HTR-8/SVneo (cell line): ENCODE measurements around the gene SLC6A20.

ENCODE experiments used
- DNase-seq: peaks from one replicate; pipeline ENCODE4 v3.0.0; 2011; ENCODE audit warnings: low spot score, mixed read lengths; ENCODE audit not compliant: insufficient read length
- FAIRE-seq: peaks from 2 replicates; lab custom pipeline; 2011; peaks lifted over from hg19 to GRCh38; lab: Jason Lieb, UNC

SLC6A20 gene, protein sequence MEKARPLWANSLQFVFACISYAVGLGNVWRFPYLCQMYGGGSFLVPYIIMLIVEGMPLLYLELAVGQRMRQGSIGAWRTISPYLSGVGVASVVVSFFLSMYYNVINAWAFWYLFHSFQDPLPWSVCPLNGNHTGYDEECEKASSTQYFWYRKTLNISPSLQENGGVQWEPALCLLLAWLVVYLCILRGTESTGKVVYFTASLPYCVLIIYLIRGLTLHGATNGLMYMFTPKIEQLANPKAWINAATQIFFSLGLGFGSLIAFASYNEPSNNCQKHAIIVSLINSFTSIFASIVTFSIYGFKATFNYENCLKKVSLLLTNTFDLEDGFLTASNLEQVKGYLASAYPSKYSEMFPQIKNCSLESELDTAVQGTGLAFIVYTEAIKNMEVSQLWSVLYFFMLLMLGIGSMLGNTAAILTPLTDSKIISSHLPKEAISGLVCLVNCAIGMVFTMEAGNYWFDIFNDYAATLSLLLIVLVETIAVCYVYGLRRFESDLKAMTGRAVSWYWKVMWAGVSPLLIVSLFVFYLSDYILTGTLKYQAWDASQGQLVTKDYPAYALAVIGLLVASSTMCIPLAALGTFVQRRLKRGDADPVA

DNA sequence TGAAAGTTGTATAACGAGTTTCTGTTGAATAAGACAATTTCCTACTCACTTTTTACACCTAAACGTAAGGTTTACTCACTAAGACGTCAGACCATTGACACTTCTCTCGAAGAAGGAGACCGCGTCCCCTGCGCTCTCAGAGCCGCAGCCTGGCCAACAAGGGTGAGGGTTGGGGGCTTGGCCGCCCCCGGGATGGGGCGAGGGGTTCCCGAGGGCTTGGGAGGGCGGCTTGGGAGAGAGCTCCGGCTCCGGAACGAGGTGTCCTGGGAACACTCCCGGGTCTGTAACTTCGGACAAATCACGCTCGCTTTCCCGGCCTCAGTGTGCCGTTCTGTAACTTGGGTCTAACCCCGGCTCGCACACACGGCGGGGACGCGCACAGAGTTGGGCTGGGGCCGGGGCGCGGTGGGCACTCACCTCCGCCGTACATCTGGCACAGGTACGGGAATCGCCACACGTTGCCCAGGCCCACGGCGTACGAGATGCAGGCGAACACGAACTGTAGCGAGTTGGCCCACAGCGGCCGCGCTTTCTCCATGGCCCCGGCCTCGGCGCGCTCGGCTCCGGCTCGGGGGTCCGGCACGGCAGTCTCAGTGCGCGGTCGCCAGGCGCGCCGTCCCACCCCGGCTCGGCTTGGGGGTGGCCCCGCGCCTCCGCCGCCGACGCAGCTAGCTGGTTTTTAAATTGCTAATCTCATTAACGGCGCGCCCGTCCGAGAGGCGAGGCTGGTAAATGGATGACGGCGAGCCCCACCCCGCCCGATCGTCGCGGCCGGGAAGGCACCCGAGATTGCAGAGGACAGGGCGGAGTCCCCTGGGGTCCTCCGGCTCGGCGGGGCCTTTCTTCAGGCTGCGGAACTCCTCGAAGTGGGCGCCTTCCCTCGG lies at the start of gene SLC6A20:
TSS of gene SLC6A20 (minus strand) at position 655 of the 884 bp plus-strand sequence. CDS start at position 538, 117 bp downstream.
- DNase-seq (no peak), FAIRE-seq (no peak)

DNA sequence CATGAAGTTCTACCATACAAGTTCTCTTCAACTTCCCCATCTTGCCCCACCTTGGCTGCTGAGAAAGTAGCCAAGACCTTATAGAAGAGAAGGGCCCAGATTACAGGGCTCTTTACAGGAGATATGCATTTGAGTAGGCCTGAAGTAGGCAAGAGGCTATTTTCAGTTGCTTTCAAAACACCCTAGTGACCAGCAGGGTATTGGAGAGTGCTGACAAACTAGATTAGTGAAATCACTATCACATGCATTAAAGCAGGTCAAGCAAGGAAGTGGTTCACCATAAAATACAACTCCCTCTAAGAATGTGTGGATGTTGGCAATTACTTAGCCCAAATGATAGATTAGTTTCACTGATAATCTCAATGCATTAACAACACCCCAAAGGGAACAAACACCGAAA lies 48.3 kb upstream of the SLC6A20 start:
- DNase-seq: no peak
- FAIRE-seq: no peak

DNA sequence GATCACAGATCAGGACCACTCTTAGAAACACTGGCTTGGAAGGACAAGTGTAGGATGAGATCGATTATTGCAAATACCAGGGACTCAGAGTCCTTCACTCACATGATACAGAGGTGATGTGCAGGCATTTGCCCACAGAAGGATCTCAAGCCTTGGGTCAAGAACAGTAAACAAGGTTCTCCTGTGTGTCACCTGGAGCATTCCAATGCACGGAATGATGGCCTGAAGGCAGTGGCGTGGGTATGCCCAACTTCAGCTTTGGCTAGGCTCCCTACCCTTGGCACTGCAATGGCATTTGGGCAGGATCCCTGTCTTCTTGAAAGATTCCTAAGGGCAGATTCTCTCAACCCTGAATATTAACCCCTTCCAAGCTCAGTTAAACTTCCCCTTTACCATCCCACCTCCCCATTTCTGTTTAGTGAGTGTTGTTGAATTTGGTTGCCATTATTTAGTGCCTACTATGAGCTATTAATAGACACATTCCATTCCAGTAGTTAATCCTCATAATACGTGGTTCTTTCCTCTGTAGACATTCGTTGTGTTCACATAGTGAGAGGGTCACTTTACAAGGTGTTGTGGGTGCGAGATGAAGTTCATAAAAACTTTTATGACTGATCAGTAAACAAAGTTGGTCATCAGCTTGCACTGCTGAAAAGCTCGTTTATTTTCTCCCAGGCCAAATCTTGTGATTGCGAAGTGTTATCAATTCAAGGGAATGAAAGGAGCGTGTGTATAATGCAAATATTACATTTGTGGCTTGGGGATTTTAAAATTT lies 46.7 kb upstream of the SLC6A20 start:
- FAIRE-seq (no peak), DNase-seq (no peak)

DNA sequence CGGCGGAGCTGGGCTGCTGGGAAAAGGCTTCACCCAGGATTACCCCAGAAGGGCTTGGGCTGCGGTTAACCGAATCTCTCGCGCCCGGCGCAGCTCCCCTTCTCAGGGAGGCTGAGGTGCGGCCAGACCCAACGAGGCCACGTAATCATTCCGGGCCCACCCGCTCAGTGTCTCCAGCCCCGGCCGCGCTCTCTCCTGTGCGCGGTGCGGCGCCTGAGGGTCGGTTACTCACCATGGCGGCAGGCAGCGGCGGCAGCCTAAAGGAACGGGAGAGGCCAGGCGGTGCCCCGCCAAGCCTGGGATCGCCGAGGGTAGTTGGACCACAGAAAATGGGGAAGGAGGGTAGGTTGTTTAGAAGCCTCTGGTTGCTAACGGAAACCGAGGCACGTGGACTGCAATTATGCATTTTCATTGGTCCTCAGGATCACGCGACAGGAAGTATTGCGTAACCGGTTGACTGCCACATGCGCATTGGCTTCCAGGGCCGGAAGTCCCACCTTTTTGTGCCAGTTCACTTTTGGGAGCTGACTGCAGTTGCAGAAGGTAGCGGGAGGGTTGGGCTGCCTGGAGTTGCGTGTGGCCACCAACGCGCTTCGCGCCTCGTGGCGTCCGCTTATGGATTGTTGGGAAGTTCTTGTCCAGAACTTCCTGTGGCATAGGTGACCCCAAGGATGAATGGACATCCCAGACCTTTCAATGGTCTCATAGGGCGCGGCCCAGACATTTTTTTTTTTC lies 45.6 kb upstream of the SLC6A20 start, which contains the start of gene LZTFL1:
TSS of gene LZTFL1 (minus strand) at position 363 of the 735 bp plus-strand sequence. CDS start at position 235, 128 bp downstream.
- FAIRE-seq (peak; percentile 87), DNase-seq (peak; percentile 89)

DNA sequence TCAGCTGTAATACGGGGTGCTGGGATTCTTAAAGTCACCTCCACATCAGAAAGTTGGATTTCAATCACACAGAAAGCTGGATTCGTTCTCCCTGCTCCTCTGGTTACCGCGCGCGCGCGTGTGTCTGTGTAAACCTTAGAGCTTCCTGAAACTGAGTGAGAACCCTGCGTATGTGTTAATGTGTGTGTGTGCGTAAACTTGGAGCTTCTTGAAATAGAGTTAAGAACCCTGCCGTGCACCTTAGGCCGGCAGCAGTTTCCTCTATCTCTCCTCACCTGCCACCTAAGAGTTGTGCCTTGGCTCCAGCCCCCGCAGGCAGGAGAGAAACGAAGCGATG lies 45.1 kb upstream of the SLC6A20 start:
- FAIRE-seq (no peak), DNase-seq (no peak)

DNA sequence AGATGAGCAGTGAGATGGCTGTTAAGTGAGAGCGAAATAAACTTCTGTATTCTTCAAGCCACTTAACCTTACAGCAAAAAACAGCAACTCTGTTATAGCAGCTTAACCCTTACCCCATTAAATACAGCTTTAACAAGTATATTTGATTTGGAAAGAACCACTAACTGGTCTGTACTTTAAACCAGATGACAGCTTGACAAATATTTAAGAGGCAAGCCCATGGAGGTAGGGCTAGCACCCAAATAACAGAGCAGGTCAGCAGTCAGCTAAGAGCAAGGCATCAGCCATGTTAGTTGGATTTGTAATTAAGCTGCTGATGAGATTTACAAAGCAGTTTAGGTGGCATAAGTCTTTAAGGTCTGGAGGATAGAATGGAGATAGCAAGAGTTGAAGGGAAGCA lies 42.1 kb upstream of the SLC6A20 start:
- DNase-seq: no peak
- FAIRE-seq: no peak

DNA sequence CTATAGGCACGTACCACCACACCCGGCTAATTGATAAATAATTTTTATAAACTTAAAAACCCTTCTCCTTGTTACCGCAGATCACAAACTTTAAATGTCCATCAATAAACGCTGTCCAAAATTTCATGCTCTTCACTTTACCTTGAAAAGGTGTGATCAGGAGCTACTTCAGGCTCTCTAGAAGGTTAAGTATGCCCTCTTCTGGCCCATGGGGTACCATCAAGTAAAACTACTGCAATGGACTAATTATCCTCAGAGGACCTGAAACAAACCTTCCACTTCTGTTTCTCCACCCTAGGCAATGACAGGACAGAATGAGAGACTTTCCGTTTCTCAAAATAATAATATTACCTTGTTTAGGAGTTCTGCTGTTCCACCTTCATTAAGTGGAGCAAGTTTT lies 36.4 kb upstream of the SLC6A20 start:
- peak; percentile 3 for DNase-seq
- FAIRE-seq: no peak

DNA sequence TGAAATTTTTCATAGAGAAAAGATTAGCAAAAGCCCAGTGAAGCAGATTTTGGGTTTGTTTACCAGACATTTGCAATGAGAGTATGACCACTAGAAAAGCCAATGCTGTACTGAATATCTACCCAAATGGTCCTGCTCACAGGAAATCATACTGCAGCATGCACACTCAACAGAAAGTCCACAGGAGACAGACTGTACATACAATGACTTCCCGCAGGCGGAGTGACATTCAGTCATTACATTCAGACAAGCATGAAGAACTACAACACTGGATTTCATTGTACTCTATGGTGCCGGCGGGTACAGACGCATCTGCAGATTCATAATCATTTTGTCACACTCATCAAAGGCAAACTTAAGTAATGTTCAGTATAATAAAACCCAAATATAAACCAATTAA lies 33.8 kb upstream of the SLC6A20 start:
- no peak for DNase-seq
- no peak for FAIRE-seq

DNA sequence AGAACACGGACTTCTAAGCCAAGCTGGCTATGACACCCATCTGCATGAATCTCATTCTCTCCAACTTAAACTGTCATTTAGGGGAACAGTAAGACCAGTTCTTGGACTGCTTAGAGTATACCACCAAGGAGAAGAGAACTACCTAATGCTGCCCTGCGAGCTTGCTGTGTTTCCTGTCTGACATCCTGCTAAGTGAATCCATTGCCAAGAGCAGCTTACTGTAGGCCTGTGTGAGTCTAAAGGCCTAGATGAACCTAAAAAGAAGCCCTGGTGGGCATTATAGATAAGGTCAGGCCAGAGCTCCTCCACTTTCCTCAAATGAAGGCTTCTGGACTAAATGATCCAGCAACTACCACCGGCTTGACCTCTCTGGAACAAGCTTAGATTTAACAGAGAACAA lies 30.6 kb upstream of the SLC6A20 start:
- DNase-seq: no peak
- FAIRE-seq: no peak

DNA sequence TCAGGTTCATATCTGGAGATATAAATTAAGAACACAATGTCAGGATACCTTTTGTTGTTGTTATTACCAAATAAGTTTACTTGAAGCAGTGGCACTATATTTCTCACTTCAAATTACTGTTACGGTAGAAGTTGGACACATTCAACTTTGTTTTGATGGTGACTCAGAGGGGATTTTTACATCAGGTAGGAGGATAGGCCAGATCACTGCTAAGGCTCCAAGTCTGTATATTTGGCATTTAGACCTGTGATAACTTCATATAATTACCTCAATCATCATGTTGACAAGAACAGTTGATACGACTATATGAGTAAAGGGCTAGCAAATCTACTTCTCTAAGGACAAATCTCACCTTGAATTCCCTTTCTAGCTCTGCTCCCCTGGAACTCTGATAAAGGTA lies 30.0 kb upstream of the SLC6A20 start:
- DNase-seq: no peak
- no peak for FAIRE-seq

DNA sequence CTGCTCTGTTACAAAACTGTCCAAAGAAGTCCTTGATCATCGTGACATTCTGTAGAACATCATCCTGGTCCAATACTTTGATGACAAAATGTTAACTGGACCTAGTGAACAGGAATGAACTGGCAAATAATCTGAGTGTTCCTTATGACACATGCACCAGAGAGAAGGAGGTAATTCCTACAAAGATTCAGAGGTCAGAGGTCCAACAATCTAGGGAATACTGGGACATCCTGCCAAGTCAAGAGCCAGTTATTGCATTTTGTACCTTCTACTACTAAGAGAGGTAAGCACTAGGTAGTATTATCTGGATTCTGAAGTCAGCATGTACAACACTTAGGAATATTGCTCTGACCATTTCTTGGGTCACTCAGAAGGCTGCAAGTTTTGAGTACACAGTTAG lies 24.8 kb upstream of the SLC6A20 start:
- no peak for DNase-seq
- no peak for FAIRE-seq

DNA sequence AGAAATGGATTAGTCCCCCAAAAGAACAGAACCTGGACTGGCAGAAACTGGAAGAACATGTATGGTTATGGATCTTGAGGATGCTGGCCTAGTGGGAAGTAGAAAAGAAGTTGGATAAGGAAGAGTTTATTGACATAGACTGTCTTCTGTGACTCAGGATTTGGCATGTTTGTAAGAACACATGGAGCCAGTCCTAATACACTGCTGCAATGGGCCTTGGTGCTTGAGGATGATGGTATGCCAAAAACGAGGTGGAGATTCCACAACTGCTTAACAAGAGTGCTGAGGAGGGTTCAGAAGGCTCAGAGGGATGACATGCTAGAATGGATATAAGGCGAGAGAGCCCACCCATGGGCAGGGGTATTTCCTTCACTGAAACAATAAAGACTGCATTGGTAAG lies 23.2 kb upstream of the SLC6A20 start:
- DNase-seq: no peak
- FAIRE-seq: no peak

DNA sequence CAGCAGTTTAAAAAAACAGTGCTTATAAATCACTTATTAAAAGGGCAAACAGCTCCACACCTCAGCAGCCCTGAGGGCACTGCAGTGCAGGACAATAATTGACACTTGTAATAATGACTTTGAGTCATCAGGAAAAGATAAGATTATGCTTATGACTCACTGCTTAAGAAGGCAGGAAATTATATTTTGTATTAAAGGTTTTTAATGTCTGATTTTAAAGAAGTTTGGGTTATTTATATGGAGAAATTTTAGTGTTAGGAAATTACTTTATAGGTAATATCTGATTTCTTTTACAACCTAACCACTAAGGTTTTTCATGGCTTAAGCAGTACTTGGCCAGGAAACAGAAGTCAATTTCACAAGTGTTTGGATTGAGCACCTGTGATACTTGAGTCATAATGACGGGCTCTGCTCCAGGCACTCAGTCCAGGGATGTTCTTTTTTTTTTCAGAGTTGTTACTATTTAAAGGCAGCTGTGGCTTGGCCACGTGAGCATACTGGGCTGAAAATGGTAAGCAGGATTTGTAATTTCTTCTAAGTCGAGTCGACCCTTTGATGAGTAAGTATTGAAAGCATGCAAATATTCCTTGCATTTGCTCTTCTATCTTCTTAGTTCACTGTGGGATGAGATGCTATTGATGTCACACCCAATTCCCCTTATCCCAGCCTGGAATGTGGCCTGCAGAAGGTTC lies 21.6 kb upstream of the SLC6A20 start:
- no peak for FAIRE-seq
- peak; percentile 67 for DNase-seq

DNA sequence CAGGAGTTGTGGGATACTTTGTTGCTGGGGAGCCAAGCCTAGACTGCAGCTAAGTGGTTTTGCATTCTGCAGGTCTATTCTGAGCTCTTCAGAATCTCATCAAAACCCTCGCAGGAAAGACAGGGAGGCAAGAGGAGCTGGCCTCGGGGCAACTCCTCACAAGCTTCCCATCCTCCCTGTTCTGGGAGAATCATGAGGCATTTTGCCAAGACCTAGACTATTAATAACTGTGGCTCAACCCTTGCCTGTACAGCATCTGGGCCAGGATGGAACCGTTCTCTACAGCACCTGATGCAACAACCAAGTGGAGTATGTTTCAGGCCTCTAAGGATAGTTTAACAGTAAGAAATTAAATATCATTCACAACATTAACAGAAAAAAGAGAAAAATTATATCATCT lies 20.2 kb upstream of the SLC6A20 start:
- FAIRE-seq: no peak
- no peak for DNase-seq

DNA sequence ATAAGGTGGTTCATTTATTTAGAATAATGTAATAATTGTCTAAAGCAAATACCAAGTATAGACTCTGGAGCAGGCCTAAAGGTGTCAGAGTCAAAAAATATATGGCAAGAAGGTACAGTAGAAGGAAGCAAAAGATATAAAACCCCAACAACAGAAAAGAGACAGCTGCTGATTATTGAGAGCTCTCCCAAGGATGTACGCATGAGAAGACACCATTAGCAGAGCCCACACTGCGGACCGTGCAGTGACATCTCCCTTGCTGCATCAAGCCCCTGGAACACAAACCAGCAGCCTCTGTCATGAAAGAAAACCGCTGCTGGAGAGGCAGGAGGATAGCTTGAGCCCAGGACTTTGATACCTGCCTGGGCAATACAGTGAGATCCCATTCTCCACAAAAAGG lies 18.0 kb upstream of the SLC6A20 start:
- FAIRE-seq: no peak
- DNase-seq: no peak

DNA sequence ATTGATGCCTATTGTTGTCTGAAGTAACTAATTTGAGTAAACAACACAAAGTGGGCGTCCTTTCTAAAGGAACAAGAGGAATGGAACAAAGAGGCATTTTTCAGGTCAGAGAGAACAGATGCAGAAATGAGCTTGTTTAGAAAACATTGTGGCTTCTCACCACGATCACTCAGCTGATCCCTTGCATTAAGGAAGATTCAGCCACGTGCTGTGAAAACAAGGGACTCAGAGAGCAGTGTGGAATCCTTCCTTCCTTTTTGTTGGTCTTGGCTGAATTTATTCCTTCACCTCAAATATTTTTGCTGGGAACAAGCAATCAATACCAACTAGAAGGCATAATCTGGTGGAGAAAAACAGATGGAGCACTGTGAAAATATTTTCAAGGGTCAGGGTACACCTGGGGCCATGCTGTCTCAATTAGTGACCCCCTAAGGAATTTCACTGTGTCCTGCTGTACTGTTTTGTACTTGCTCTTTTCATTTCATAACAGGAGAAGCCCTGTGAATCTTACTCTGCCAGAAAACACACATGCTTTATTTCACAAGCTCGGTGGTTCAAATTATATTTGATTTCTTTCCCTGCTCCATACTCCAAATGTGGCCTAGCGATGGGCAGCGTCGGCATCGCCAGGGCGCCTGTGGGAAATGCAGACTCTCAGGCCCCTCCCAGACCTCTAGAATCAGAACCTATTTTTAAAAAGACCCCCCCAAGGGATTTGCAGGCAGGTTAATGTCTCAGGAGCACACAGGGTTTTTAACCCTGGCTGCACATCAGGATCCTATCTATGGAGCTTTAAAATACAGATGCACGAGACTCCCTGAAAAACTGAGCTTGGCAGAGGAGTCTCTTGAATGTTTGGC lies 11.6 kb upstream of the SLC6A20 start:
- DNase-seq (no peak), FAIRE-seq (no peak)

DNA sequence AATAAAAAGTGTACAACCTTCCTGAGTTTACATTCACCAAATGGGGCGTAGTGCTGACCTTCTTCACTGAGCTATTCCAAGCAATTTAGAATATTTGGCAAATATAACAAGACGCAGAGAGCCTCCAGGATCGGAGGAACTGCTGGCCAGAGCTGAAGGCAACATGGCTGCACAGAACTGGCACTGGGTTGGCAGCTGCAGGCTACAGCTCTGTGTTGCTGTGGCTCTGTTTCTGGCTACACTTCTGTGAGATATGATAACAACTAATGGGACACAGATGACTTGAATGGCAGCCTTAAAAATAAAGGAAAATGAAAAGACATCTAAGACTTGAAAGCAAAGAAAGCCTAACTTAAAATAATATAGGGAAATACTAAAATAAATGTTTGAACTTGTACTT lies 10.8 kb upstream of the SLC6A20 start:
- FAIRE-seq (no peak), DNase-seq (no peak)

DNA sequence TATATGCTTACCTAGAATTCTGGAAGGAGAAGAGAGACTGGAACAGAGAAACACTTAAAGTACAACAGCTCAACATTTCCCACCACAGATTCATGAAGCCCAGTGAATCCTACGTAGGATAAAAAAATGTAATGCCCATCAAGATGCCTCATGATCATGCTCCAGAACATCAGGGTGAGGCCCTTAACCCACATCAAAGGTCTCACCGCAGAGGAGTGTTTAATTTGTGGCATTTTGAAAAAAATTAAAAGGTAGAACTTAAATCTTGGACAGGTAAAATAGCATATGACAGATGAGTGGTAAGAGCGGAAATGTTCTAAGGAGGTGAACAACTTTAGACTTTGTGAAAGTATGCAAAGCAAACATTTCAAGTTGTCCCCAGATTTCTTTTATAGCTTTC lies 9.7 kb upstream of the SLC6A20 start:
- no peak for FAIRE-seq
- no peak for DNase-seq
